ENCODE results near the gene TACC2.

Gene TACC2

GRCh38 chr10:122204691-122205489, 215.9 kb downstream of the TACC2 start:
- Histone ChIP-seq H3K27me3 (ENCODE audit: insufficient read depth, low read depth) (no peaks in the 10 kb centered on the region), H3K36me3 (ENCODE audit: insufficient read depth) (no peaks in the 10 kb centered on the region), H4K20me1 (ENCODE audit: insufficient read depth) (no peaks in the 10 kb centered on the region), H3K27ac (no peak overlapping the region), H3K4me1 (ENCODE audit: low read depth, poor library complexity, severe bottlenecking) (no peaks in the 10 kb centered on the region), H3K79me2 (ENCODE audit: insufficient read depth, low read depth) (no peaks in the 10 kb centered on the region), H3K4me3 (IDR thresholded peaks at IDR 0.05; ENCODE audit: insufficient read depth, low read depth, low read length) (no peak overlapping the region), H2AFZ (ENCODE audit: low read depth) (no peak overlapping the region), H3K4me2 (no peak overlapping the region), H3K9ac (no peak overlapping the region)
- no peak for TF ChIP-seq CTCF (conservative IDR thresholded peaks at IDR 0.05; ENCODE audit: low read depth, low read length)

- H2AFZ ChIP-seq (ENCODE audit: low read depth): no peak overlapping the region
- no peak overlapping the region for H3K9ac ChIP-seq
- no peaks in the 10 kb centered on the region for H3K79me2 ChIP-seq (ENCODE audit: insufficient read depth, low read depth)
- no peaks in the 10 kb centered on the region for H3K27me3 ChIP-seq (ENCODE audit: insufficient read depth, low read depth)
- no peak overlapping the region for H3K4me2 ChIP-seq
- H4K20me1 ChIP-seq (ENCODE audit: insufficient read depth): no peaks in the 10 kb centered on the region
- no peaks in the 10 kb centered on the region for H3K36me3 ChIP-seq (ENCODE audit: insufficient read depth)
- TF ChIP-seq CTCF (conservative IDR thresholded peaks at IDR 0.05; ENCODE audit: low read depth, low read length): no peak
- H3K27ac ChIP-seq: no peak overlapping the region
- no peak overlapping the region for H3K4me3 ChIP-seq (IDR thresholded peaks at IDR 0.05; ENCODE audit: insufficient read depth, low read depth, low read length)
- H3K4me1 ChIP-seq (ENCODE audit: low read depth, poor library complexity, severe bottlenecking): no peaks in the 10 kb centered on the region
Measured at GRCh38 chr10:122206471-122207065, 217.6 kb downstream of the TACC2 start.

GRCh38 chr10:122207163-122207562, 218.2 kb downstream of the TACC2 start:
- Histone ChIP-seq H2AFZ (ENCODE audit: low read depth) (no peak overlapping the region), H3K4me3 (IDR thresholded peaks at IDR 0.05; ENCODE audit: insufficient read depth, low read depth, low read length) (no peak overlapping the region), H3K4me2 (no peak overlapping the region), H3K79me2 (ENCODE audit: insufficient read depth, low read depth) (no peaks in the 10 kb centered on the region), H3K4me1 (ENCODE audit: low read depth, poor library complexity, severe bottlenecking) (no peaks in the 10 kb centered on the region), H3K9ac (no peak overlapping the region), H3K27me3 (ENCODE audit: insufficient read depth, low read depth) (no peaks in the 10 kb centered on the region), H3K36me3 (ENCODE audit: insufficient read depth) (no peaks in the 10 kb centered on the region), H4K20me1 (ENCODE audit: insufficient read depth) (no peaks in the 10 kb centered on the region), H3K27ac (no peak overlapping the region)
- TF ChIP-seq CTCF (conservative IDR thresholded peaks at IDR 0.05; ENCODE audit: low read depth, low read length): no peak

GRCh38 chr10:122207596-122207995, 218.6 kb downstream of the TACC2 start:
- TF ChIP-seq CTCF (conservative IDR thresholded peaks at IDR 0.05; ENCODE audit: low read depth, low read length): no peak
- no peak overlapping the region for H3K4me3 ChIP-seq (IDR thresholded peaks at IDR 0.05; ENCODE audit: insufficient read depth, low read depth, low read length)
- H4K20me1 ChIP-seq (ENCODE audit: insufficient read depth): no peaks in the 10 kb centered on the region
- H3K27ac ChIP-seq: no peak overlapping the region
- no peaks in the 10 kb centered on the region for H3K79me2 ChIP-seq (ENCODE audit: insufficient read depth, low read depth)
- no peaks in the 10 kb centered on the region for H3K36me3 ChIP-seq (ENCODE audit: insufficient read depth)
- H2AFZ ChIP-seq (ENCODE audit: low read depth): no peak overlapping the region
- H3K9ac ChIP-seq: no peak overlapping the region
- no peak overlapping the region for H3K4me2 ChIP-seq
- H3K4me1 ChIP-seq (ENCODE audit: low read depth, poor library complexity, severe bottlenecking): no peaks in the 10 kb centered on the region
- H3K27me3 ChIP-seq (ENCODE audit: insufficient read depth, low read depth): no peaks in the 10 kb centered on the region
